HepG2 (cell line): ENCODE data around the gene PRKAR2B. TPM values are rescaled to one million over a fixed set of nuclear protein-coding genes. Genes with fewer than 3 reads are reported as not detected.

Source experiments
- ATAC-seq: fragments of 200-7000 bp; cut with Tn5 transposase; 3 replicates; pipeline ENCODE4 v1.9.1; 2020; ENCODE audit warnings: mild to moderate bottlenecking, moderate library complexity
- BruUV-seq: library from RNA; stranded (reverse); fragments of 400-500 nt; replicated peaks from 2 replicates; lab custom pipeline; 2021; lab: Mats Ljungman, UMichigan
- CTCF ChIA-PET: fragments of 300-600 bp; formaldehyde crosslinking; extraction: SDS; loops from one replicate; lab custom pipeline; 2021; ENCODE audit warnings: low total read pairs, inconsistent platforms, low intra/inter-chr PET ratio; lab: Yijun Ruan, JAX
- POLR2A ChIA-PET: fragments of 350-600 bp; sonication (Branson Sonifier 250); formaldehyde crosslinking; loops from one replicate; lab custom pipeline; 2020; ENCODE audit warnings: antibody characterized with exemption, inconsistent platforms; lab: Yijun Ruan, JAX
- DNase-seq: peaks from one replicate; pipeline ENCODE4 v3.0.0-alpha.2; 2015; ENCODE audit warnings: low spot score
- FAIRE-seq: peaks from 3 replicates; lab custom pipeline; 2011; peaks lifted over from hg19 to GRCh38; lab: Jason Lieb, UNC
- H2AFZ ChIP-seq: one replicate; pipeline ENCODE4 v1.6.1; 2011; ENCODE audit warnings: low read length, inconsistent platforms
- H3K27ac ChIP-seq: fragments of 300-600 bp; 3 replicates; pipeline ENCODE4 v1.8.0; 2011; ENCODE audit warnings: mixed run types, mild to moderate bottlenecking, mixed read lengths, low read length, inconsistent platforms; ENCODE audit not compliant: insufficient read depth; ENCODE audit errors: extremely low read length
- H3K27me3 ChIP-seq, 2 experiments: fragments of 200-600 bp in 1 of 2; 2 replicates in 1 of 2; 3 replicates in 1 of 2; pipeline versions ENCODE4 v1.6.0 to v1.8.0; 2011; ENCODE audit warnings: low read length in 2 of 2, mild to moderate bottlenecking in 2 of 2, moderate library complexity in 2 of 2, inconsistent platforms in 1 of 2; ENCODE audit not compliant: insufficient read depth in 2 of 2, control insufficient read depth in 1 of 2
- H3K36me3 ChIP-seq, 2 experiments: fragments of 200-600 bp in 1 of 2; replicated peaks in 1 of 2; 2 replicates in 1 of 2; 3 replicates in 1 of 2; pipeline versions ENCODE4 v1.5.1 to v1.8.0; 2011; ENCODE audit warnings: low read length in 2 of 2, inconsistent platforms in 1 of 2; ENCODE audit not compliant: insufficient read depth in 2 of 2, control insufficient read depth in 1 of 2
- H3K4me1 ChIP-seq: 2 replicates; pipeline ENCODE4 v1.5.1; 2012; ENCODE audit warnings: low read length, inconsistent platforms; ENCODE audit not compliant: insufficient read depth
- H3K4me2 ChIP-seq: 2 replicates; pipeline ENCODE4 v1.6.0; 2011; ENCODE audit warnings: low read depth, low read length, inconsistent platforms
- H3K4me3 ChIP-seq, 3 experiments: fragments of 200-600 bp in 1 of 3; sonication (generic), shearing (Covaris generic) in 1 of 3; replicated peaks in 1 of 3; 2 replicates each; pipeline ENCODE4 v1.5.1; 2011 to 2016; ENCODE audit warnings: low read length in 3 of 3, inconsistent platforms in 2 of 3, low read depth in 2 of 3, mild to moderate bottlenecking in 2 of 3, control low read depth in 1 of 3, mixed read lengths in 1 of 3; ENCODE audit not compliant: insufficient read depth in 1 of 3
- H3K79me2 ChIP-seq: one replicate; pipeline ENCODE4 v1.6.1; 2011; ENCODE audit warnings: low read length, inconsistent platforms; ENCODE audit not compliant: insufficient read depth
- H3K9ac ChIP-seq: 2 replicates; pipeline ENCODE4 v1.6.0; 2011; ENCODE audit warnings: mild to moderate bottlenecking, low read depth, low read length, inconsistent platforms; ENCODE audit not compliant: insufficient read depth
- H3K9me3 ChIP-seq: 2 replicates; pipeline ENCODE4 v1.5.1; 2012; ENCODE audit warnings: mild to moderate bottlenecking, low read length
- H4K20me1 ChIP-seq: 2 replicates; pipeline ENCODE4 v1.6.0; 2011; ENCODE audit warnings: inconsistent platforms, mild to moderate bottlenecking, low read length, moderate library complexity; ENCODE audit not compliant: insufficient read depth
- KDM5B ChIP-seq: sonication (generic); formaldehyde crosslinking; IDR thresholded peaks from 2 replicates; pipeline ENCODE4 v1.4.0; 2020; ENCODE audit warnings: missing genetic modification reagents, mild to moderate bottlenecking, borderline replicate concordance
- KLF9 ChIP-seq: IDR thresholded peaks from 2 replicates; pipeline ENCODE4 v1.6.1; 2016; ENCODE audit warnings: low read depth
- MTF2 ChIP-seq: sonication (generic); formaldehyde crosslinking; IDR thresholded peaks from 2 replicates; pipeline ENCODE4 v1.5.0; 2020; ENCODE audit warnings: missing genetic modification reagents, borderline replicate concordance
- NFIC ChIP-seq: IDR thresholded peaks from 2 replicates; pipeline ENCODE4 v1.6.1; 2012; ENCODE audit warnings: mild to moderate bottlenecking, low read length, inconsistent platforms
- POLR2AphosphoS5 ChIP-seq: IDR thresholded peaks from 2 replicates; pipeline ENCODE4 v1.6.1; 2012; ENCODE audit warnings: low read depth, low read length
- TBX2 ChIP-seq: sonication (generic); formaldehyde crosslinking; IDR thresholded peaks from 2 replicates; pipeline ENCODE4 v1.5.0; 2020; ENCODE audit warnings: missing genetic modification reagents, mild to moderate bottlenecking, borderline replicate concordance
- ZNF260 ChIP-seq: sonication (generic); formaldehyde crosslinking; IDR thresholded peaks from 2 replicates; pipeline ENCODE4 v1.4.0; 2020; ENCODE audit warnings: missing genetic modification reagents, low read depth, mild to moderate bottlenecking, borderline replicate concordance
- ZNF530 ChIP-seq: sonication (generic); formaldehyde crosslinking; IDR thresholded peaks from 2 replicates; pipeline ENCODE4 v1.5.0; 2020; ENCODE audit warnings: low read depth, mild to moderate bottlenecking, missing genetic modification reagents
- ZNF616 ChIP-seq: sonication (generic); formaldehyde crosslinking; IDR thresholded peaks from 2 replicates; pipeline ENCODE4 v1.5.0; 2020; ENCODE audit warnings: low read depth, mild to moderate bottlenecking, missing genetic modification reagents
- ZNF768 ChIP-seq: sonication (generic); formaldehyde crosslinking; IDR thresholded peaks from 2 replicates; pipeline ENCODE4 v1.4.0; 2020; ENCODE audit warnings: missing genetic modification reagents
- ZNF83 ChIP-seq: sonication (generic); formaldehyde crosslinking; IDR thresholded peaks from 2 replicates; pipeline ENCODE4 v1.4.0; 2020; ENCODE audit warnings: missing genetic modification reagents, mild to moderate bottlenecking, borderline replicate concordance
- ZNF850 ChIP-seq: sonication (generic); formaldehyde crosslinking; conservative IDR thresholded peaks from 2 replicates; pipeline ENCODE4 v1.9.0; 2021; ENCODE audit warnings: mild to moderate bottlenecking, missing genetic modification reagents
- WGBS: methylation state at CpG from one replicate; pipeline ENCODE4 v1.1.6; 2017; ENCODE audit warnings: low lambda C conversion rate; 5-methylcytosine and 5-hydroxymethylcytosine counted together
- in situ Hi-C: cut with HindIII; loops from 2 replicates; pipeline ENCODE4 v1.10.0; 2017; ENCODE audit warnings: low pct_unique_long_range_greater_than_20kb; ENCODE audit not compliant: extremely low pct_ligation_motif_present
- intact Hi-C: fragments of 100-400 bp; cut with micrococcal nuclease; formaldehyde crosslinking; loops from one replicate; pipeline ENCODE4 v1.10.0; 2022; ENCODE audit not compliant: unreplicated experiment
- polyA plus RNA-seq, 8 experiments: library from polyadenylated mRNA; depleted of rRNA in 3 of 8; stranded (reverse) in 7 of 8; unstranded in 1 of 8; fragments of >200 nt; fragmentation: Illumina TruSeq in 4 of 8; extraction: Trizol in 4 of 8; gene quantifications; 2 replicates each; pipeline versions ENCODE4 v1.2.1 to v1.2.3, GENCODE V29; 2011 to 2016; ENCODE audit warnings: low read depth in 4 of 8, missing spikeins in 1 of 8, mixed read lengths in 1 of 8; ENCODE audit not compliant: insufficient read depth in 1 of 8
- total RNA-seq, 5 experiments: library from RNA; depleted of rRNA; stranded (reverse); fragments of >200 nt; fragmentation: Illumina TruSeq; extraction: Trizol; gene quantifications; 2 replicates each; pipeline ENCODE4 v1.2.3, GENCODE V29; 2016; ENCODE audit warnings: low read depth in 1 of 5
- TF ChIP-seq, protein P1 (sequence below): sonication (generic); formaldehyde crosslinking; IDR thresholded peaks from 2 replicates; pipeline ENCODE4 v1.5.1; 2020; ENCODE audit warnings: missing genetic modification reagents, mild to moderate bottlenecking, borderline replicate concordance
- TF ChIP-seq, protein P2 (sequence below): sonication (generic); formaldehyde crosslinking; IDR thresholded peaks from 2 replicates; pipeline ENCODE4 v1.5.0; 2020; ENCODE audit warnings: missing genetic modification reagents
- TF ChIP-seq, protein P3 (sequence below): sonication (generic); formaldehyde crosslinking; IDR thresholded peaks from 2 replicates; pipeline ENCODE4 v1.8.1; 2023; ENCODE audit warnings: mild to moderate bottlenecking, moderate library complexity, missing genetic modification reagents
- TF ChIP-seq, protein P4 (sequence below): sonication (generic); formaldehyde crosslinking; IDR thresholded peaks from 2 replicates; pipeline ENCODE4 v1.5.0; 2020; ENCODE audit warnings: missing genetic modification reagents, mild to moderate bottlenecking, borderline replicate concordance
- TF ChIP-seq, protein P5 (sequence below): IDR thresholded peaks from 2 replicates; pipeline ENCODE4 v1.6.1; 2016; ENCODE audit warnings: low read depth, missing genetic modification reagents, missing compliant biosample characterization

The PRKAR2B gene
- total and polyA plus RNA-seq, 2 of the 13 experiments (the other 11 are each of a cell fraction or from before 2014, with no cell fraction given): not detected

DNA sequence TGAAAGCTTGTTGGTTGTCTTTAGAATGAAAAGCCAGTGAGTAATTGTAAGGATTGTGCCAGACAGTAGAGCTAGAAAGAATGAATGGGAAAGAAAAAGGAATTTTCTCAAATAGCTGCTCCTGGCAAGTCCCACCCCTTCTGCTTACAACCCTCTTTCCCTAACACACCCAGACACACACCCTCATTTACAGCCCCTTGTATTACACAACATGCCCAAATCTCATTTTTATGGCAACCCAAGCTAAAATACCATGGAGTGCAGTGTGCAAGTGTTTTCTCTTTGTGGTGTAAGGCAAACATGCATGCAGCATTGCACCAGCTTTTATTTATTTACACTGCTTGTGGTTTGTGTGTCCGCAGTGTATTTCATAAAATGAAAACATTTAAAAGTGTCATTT lies 1.5 kb downstream of the PRKAR2B start:
- Histone ChIP-seq H3K4me1 (peaks cover 9% of the 10 kb centered on the region), H3K36me3 (no peaks in the 10 kb centered on the region), H3K79me2 (no peaks in the 10 kb centered on the region), H2AFZ (no peak overlapping the region), H4K20me1 (no peaks in the 10 kb centered on the region), H3K4me3 (no peak overlapping the region), H3K9me3 (no peaks in the 10 kb centered on the region), H3K4me2 (no peak overlapping the region), H3K9ac (no peak overlapping the region), H3K27me3 (peaks cover 3 to 33% of the 10 kb centered on the region in 2 experiments; a peak in 4 of 5 replicates), H3K27ac (no peak overlapping the region)
- TF ChIP-seq NFIC (no peak), ZNF616 (CRISPR knock-in tag) (no peak), ZNF260 (no peak), TBX2 (CRISPR knock-in tag) (no peak), KLF9 (CRISPR knock-in tag) (no peak), ZNF530 (CRISPR knock-in tag) (no peak), ZNF768 (CRISPR knock-in tag) (no peak), MTF2 (no peak), POLR2AphosphoS5 (no peak), ZNF83 (no peak), KDM5B (CRISPR knock-in tag) (no peak), ZNF850 (no peak)
- TF ChIP-seq, protein P1, sequence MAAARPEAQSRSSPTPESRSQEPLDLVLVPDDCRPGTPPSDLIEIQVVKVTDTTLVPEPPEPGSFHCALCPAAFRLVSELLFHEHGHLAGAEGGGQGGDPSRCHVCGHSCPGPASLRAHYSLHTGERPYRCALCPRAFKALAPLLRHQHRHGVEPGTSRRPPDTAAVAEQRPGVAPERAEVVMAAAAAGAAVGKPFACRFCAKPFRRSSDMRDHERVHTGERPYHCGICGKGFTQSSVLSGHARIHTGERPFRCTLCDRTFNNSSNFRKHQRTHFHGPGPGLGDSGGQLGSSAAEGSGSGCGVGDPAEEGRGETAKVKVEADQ (CRISPR knock-in tag): no peak
- TF ChIP-seq, protein P2, sequence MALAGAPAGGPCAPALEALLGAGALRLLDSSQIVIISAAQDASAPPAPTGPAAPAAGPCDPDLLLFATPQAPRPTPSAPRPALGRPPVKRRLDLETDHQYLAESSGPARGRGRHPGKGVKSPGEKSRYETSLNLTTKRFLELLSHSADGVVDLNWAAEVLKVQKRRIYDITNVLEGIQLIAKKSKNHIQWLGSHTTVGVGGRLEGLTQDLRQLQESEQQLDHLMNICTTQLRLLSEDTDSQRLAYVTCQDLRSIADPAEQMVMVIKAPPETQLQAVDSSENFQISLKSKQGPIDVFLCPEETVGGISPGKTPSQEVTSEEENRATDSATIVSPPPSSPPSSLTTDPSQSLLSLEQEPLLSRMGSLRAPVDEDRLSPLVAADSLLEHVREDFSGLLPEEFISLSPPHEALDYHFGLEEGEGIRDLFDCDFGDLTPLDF (CRISPR knock-in tag): no peak
- TF ChIP-seq, protein P3, sequence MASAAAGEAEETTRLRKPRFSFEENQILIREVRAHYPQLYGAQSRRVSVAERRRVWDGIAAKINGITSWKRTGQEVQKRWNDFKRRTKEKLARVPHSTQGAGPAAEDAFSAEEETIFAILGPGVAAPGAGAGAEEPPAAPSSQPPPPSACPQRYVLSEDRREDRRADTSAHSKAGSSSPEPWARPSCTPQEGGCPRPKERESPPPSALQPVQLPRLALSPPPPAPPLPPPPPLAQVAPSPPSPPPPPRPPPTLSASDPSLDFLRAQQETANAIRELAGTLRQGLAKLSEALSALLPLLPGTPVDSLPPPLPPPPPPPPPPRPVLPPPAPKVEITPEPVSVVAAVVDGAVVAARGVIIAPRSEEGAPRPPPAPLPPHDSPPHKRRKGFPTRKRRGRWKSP (CRISPR knock-in tag): no peak
- TF ChIP-seq, protein P4, sequence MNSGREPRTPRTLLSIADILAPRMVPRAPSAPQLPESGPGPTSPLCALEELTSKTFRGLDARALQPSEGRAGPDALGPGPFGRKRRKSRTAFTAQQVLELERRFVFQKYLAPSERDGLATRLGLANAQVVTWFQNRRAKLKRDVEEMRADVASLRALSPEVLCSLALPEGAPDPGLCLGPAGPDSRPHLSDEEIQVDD (CRISPR knock-in tag): no peak
- TF ChIP-seq, protein P5, sequence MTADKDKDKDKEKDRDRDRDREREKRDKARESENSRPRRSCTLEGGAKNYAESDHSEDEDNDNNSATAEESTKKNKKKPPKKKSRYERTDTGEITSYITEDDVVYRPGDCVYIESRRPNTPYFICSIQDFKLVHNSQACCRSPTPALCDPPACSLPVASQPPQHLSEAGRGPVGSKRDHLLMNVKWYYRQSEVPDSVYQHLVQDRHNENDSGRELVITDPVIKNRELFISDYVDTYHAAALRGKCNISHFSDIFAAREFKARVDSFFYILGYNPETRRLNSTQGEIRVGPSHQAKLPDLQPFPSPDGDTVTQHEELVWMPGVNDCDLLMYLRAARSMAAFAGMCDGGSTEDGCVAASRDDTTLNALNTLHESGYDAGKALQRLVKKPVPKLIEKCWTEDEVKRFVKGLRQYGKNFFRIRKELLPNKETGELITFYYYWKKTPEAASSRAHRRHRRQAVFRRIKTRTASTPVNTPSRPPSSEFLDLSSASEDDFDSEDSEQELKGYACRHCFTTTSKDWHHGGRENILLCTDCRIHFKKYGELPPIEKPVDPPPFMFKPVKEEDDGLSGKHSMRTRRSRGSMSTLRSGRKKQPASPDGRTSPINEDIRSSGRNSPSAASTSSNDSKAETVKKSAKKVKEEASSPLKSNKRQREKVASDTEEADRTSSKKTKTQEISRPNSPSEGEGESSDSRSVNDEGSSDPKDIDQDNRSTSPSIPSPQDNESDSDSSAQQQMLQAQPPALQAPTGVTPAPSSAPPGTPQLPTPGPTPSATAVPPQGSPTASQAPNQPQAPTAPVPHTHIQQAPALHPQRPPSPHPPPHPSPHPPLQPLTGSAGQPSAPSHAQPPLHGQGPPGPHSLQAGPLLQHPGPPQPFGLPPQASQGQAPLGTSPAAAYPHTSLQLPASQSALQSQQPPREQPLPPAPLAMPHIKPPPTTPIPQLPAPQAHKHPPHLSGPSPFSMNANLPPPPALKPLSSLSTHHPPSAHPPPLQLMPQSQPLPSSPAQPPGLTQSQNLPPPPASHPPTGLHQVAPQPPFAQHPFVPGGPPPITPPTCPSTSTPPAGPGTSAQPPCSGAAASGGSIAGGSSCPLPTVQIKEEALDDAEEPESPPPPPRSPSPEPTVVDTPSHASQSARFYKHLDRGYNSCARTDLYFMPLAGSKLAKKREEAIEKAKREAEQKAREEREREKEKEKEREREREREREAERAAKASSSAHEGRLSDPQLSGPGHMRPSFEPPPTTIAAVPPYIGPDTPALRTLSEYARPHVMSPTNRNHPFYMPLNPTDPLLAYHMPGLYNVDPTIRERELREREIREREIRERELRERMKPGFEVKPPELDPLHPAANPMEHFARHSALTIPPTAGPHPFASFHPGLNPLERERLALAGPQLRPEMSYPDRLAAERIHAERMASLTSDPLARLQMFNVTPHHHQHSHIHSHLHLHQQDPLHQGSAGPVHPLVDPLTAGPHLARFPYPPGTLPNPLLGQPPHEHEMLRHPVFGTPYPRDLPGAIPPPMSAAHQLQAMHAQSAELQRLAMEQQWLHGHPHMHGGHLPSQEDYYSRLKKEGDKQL (CRISPR knock-in tag): no peak
- CTCF ChIA-PET: no interaction called here
- 0% methylated on average over 1 of the region's 1 CpG for WGBS
- ATAC-seq: no peak
- in situ Hi-C loops: no loop called here
- POLR2A ChIA-PET: no interaction called here
- intact Hi-C loops: no loop called here
- DNase-seq: no peak
- FAIRE-seq: no peak
- BruUV-seq: no TSS peak
